GM23338 (cell line): ENCODE measurements around the gene SHLD2. TPM values are rescaled to one million over a fixed set of nuclear protein-coding genes. Genes with fewer than 3 reads are reported as not detected.

Source experiments
- polyA plus RNA-seq: library from polyadenylated mRNA; unstranded; fragments of >200 nt; fragmentation: Nextera tagmentation; extraction: Ambion mirVana; gene quantifications from 2 replicates; pipeline ENCODE4 v1.2.1, GENCODE V29; 2016
- total RNA-seq: library from RNA; depleted of rRNA; stranded (reverse); fragments of >200 nt; shearing (Covaris generic); gene quantifications from 2 replicates; pipeline ENCODE4 v1.2.3, GENCODE V29; 2014; rRNA removed

SHLD2 gene
- total and polyA plus RNA-seq, 2 experiments from 2014 or later, result 13.9 to 34.2 TPM

Other genes starting within 250 kb of the SHLD2 start
- gene MMRN2, start 137.6 kb upstream of the SHLD2 start, total RNA-seq, result 1.0 and 2.4 TPM in 2 replicates
- 0.32 and 0.70 TPM in 2 replicates for gene MMRN2, start 137.6 kb upstream of the SHLD2 start, polyA plus RNA-seq
- gene SNCG, start 136.6 kb upstream of the SHLD2 start, total RNA-seq, result 4.0 and 9.6 TPM in 2 replicates
- 17.0 and 18.5 TPM in 2 replicates for gene SNCG, start 136.6 kb upstream of the SHLD2 start, polyA plus RNA-seq
- gene ADIRF, start 126.7 kb upstream of the SHLD2 start, total RNA-seq, result not detected in 2 replicates
- gene ADIRF, start 126.7 kb upstream of the SHLD2 start, polyA plus RNA-seq, result 0.66 and 1.7 TPM in 2 replicates
- not detected in 2 replicates for gene FAM25A, start 74.9 kb upstream of the SHLD2 start, total RNA-seq
- gene FAM25A, start 74.9 kb upstream of the SHLD2 start, polyA plus RNA-seq, result not detected in 2 replicates
- 140 and 144 TPM in 2 replicates for gene GLUD1, start 363 bp upstream of the SHLD2 start, total RNA-seq
- gene GLUD1, start 363 bp upstream of the SHLD2 start, polyA plus RNA-seq, result 41.1 and 44.7 TPM in 2 replicates
- gene NUTM2A, start 130.2 kb downstream of the SHLD2 start, total RNA-seq, result 0.27 TPM in 1 of 2 replicates, not detected in the other
- gene NUTM2A, start 130.2 kb downstream of the SHLD2 start, polyA plus RNA-seq, result 0.21 and 0.27 TPM in 2 replicates